HFF-Myc (cell line): ENCODE data around the gene TRIM47.
A peak's percentile ranks its signal among the peaks of the same experiment; 100 is the strongest.

Experiments
- DNase-seq: peaks from one replicate; pipeline ENCODE4 v3.0.0-alpha.2; 2011; ENCODE audit warnings: low read depth; ENCODE audit errors: extremely low read depth
- H3K4me3 ChIP-seq: replicated peaks from 2 replicates; pipeline ENCODE4 v1.5.1; 2011; ENCODE audit warnings: low read depth, mild to moderate bottlenecking, control low read depth, low read length
- TF ChIP-seq, protein P1 (sequence below): IDR thresholded peaks from 2 replicates; pipeline ENCODE4 v1.5.1; 2012; ENCODE audit warnings: mild to moderate bottlenecking, low read depth, low read length, control low read depth; ENCODE audit errors: missing control alignments

The TRIM47 gene, protein sequence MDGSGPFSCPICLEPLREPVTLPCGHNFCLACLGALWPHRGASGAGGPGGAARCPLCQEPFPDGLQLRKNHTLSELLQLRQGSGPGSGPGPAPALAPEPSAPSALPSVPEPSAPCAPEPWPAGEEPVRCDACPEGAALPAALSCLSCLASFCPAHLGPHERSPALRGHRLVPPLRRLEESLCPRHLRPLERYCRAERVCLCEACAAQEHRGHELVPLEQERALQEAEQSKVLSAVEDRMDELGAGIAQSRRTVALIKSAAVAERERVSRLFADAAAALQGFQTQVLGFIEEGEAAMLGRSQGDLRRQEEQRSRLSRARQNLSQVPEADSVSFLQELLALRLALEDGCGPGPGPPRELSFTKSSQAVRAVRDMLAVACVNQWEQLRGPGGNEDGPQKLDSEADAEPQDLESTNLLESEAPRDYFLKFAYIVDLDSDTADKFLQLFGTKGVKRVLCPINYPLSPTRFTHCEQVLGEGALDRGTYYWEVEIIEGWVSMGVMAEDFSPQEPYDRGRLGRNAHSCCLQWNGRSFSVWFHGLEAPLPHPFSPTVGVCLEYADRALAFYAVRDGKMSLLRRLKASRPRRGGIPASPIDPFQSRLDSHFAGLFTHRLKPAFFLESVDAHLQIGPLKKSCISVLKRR

DNA sequence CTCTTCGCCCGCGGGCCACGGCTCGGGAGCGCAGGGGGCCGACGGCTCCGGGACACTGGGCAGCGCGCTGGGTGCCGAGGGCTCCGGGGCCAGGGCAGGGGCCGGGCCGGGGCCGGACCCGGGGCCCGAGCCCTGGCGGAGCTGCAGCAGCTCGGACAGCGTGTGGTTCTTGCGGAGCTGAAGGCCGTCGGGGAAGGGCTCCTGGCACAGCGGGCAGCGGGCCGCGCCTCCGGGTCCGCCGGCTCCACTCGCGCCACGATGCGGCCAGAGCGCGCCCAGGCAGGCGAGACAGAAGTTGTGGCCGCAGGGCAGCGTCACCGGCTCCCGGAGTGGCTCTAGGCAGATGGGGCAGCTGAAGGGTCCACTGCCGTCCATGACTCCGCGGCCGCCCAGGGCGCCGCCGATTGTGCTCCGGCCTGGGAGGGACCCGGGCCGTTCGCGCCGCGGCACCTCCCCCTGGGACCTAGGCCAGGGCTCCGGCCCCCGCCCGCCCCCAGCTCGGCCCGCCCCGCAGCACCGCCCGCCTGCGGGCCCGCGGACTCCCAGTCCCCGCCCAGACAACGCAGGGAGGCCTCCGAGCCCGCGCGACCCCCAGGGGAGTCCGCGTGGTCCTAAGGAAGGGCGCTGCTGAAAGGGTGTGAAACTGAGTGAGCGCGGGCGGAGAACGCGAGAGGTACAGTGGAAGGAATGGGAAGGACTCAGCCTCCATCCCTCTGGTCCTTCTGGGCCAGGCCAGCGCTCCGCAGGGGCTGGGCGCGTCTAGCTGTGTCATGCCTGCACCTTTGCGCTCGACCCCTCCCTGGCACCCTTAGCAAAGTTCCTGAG, at the start of gene TRIM47:
Gene TRIM47, minus strand, starts transcription at position 408 of the 825 bp plus-strand sequence. Its CDS starts 33 bp downstream, at position 375.
- H3K4me3 ChIP-seq: peak within 1 kb of the TSS; percentile 52
- DNase-seq: no peak
- TF ChIP-seq, protein P1, sequence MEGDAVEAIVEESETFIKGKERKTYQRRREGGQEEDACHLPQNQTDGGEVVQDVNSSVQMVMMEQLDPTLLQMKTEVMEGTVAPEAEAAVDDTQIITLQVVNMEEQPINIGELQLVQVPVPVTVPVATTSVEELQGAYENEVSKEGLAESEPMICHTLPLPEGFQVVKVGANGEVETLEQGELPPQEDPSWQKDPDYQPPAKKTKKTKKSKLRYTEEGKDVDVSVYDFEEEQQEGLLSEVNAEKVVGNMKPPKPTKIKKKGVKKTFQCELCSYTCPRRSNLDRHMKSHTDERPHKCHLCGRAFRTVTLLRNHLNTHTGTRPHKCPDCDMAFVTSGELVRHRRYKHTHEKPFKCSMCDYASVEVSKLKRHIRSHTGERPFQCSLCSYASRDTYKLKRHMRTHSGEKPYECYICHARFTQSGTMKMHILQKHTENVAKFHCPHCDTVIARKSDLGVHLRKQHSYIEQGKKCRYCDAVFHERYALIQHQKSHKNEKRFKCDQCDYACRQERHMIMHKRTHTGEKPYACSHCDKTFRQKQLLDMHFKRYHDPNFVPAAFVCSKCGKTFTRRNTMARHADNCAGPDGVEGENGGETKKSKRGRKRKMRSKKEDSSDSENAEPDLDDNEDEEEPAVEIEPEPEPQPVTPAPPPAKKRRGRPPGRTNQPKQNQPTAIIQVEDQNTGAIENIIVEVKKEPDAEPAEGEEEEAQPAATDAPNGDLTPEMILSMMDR: no peak

DNA sequence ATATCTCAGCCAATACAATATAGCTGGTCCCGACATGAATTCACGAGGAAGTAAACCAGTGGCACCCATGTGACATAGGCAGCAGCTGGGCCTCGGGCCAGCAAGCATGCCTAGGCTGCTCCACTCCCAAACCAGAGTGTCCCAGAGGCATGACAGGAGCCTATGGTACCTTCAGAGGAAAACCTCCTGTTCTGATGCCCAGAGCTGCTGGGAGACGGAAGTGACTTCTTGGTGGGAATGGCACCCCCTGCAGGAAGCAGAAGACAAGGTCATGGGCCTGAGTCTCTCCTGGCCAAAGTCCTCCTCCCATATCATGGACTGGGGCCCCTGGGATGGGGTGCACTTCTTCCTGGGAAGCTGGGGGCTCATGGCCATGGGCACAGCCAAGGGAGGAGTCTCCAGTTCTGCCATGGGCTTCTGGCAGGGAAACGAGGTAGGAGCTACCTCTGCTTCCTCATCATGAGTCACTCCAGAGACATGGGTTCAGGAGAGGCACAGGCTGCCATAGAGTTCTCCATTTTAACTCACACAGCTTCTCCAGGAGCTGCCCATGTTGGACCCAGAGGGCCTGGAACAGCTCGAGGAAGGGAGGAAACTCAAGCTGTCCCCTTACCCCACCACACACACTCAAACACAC, 49.0 kb upstream of the TRIM47 start:
- TF ChIP-seq, protein P1: peak; percentile 22
- no peak for DNase-seq
- H3K4me3 ChIP-seq: no peak overlapping the region

DNA sequence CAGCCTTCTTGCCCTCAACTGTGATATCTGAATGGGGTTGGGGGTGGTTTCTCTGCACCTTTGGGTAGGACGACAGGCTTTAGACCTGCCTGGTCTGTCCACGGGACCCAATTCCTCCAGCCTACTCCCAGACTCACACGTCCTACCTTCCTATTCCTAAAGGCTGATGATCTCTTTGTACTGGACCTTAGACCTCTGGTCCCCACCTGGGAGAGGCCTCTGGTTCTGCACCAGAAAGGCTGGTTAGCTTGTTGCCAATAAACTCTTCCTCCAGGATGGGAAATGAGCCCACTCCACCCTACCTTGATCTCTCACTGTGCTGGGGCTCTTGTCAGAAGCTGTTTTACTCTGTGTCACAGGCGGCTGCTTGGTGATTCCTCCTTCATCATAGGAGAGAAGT, 48.1 kb upstream of the TRIM47 start:
- DNase-seq: no peak
- TF ChIP-seq, protein P1: no peak
- no peak overlapping the region for H3K4me3 ChIP-seq

DNA sequence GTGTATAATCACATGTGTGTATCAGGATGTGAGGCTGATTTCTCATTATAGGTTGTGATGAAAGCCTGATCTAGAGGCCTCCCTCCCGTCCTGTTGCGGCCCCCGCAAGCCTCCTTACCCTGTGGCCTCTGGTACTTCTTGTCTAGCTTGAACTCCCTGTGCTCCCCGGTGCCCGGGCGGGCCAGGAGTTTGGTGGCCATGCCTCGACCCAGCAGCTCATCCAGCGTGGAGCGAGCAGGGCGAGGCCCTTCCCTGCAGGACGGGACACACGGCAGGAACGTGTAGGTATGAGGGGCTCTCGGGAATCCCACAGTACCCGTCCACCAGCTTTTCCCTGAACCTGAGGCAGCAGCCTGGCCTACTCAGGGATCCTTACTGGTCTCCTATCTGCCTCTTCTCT, 47.5 kb upstream of the TRIM47 start:
- H3K4me3 ChIP-seq: no peak overlapping the region
- DNase-seq: no peak
- TF ChIP-seq, protein P1: no peak

DNA sequence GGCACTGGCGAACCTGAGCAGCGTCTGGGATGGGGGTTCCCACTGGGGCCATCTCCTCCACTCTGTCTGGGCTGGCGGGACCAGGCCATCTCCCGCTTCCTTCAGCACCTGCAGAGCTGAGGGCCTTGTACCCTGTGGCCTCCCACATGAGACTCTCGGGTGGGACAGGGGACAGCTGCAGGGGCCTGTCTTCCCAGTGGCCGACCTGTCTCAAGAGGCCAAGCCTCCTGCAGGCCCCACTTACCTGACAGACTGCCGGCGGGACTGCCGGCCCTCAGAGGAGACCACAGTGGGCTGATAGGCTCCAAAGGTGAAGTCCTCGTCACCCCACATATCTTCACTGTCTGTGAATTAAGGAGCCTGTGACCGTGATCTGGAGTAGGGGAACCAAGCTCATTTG, 46.7 kb upstream of the TRIM47 start:
- no peak for DNase-seq
- TF ChIP-seq, protein P1: no peak
- no peak overlapping the region for H3K4me3 ChIP-seq
